NCI-H510A treated with DMSO at 0.1 percent for 48 hours (cell line): ENCODE measurements around the gene DYRK3.

ENCODE experiments used
- DNase-seq: peaks from one replicate; lab custom pipeline; 2025; lab: John Stamatoyannopoulos, UW

The DYRK3 gene

GRCh38 chr1:206661161-206661820, 26.0 kb downstream of the DYRK3 start:
- DNase-seq = no peak

DNA sequence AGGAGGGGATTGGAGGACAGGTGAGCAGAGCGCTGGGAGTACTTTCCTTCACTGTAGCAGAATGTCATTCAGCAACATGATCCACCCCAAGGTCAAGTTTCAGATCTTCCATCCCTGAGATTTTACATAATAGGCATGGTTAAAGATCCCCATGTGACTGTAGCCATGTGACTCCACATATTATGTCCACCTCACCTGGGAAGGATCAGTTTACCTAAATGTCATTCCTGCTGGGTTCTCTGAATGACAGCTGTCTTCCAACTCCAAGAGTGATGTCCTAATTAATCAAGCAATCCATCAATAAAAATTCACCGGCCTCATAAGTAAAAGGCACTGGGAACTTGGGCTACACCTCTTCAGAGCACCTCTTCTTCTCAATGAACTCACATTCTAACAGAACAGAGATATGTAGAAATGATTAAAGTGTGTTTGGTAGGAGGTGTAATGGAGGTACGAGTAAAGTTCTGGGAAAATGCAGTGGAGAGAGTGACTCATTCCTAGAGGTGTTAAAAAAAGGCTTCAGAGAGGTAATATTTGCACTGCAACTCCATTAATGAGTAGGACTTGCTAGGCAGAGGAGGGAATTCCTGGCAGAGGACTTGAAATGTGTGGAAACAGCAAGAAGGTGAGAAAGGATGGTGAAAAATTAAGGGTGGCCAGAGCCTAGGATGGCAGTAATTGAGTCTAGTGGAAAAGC, 27.2 kb downstream of the DYRK3 start:
- no peak for DNase-seq

DNA sequence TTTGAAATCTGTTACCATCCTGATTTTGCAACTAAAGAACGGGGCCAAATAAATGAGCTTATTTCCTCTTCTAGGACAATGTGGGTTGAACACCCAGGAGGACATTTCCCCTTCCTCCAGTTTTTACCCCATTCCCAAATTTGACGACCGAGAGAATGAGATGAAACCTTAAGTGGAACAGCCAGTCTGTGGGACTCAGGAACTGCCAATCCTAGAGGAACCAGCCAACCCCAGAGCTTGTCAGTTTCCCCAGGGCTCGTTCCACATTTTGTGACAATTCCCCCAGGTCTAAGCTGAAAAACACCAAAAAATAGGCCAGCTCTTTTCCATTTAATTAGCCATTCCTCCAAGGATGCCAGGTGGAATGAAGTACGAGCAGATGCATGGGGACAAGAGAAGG, 28.0 kb downstream of the DYRK3 start:
- no peak for DNase-seq

- DNase-seq = peak; percentile 69
Observed at GRCh38 chr1:206663832-206664652, 28.7 kb downstream of the DYRK3 start.

- DNase-seq = no peak
Observed at GRCh38 chr1:206664740-206665139, 29.4 kb downstream of the DYRK3 start.

- DNase-seq = no peak
Observed at GRCh38 chr1:206666031-206666561, 30.8 kb downstream of the DYRK3 start.

DNA sequence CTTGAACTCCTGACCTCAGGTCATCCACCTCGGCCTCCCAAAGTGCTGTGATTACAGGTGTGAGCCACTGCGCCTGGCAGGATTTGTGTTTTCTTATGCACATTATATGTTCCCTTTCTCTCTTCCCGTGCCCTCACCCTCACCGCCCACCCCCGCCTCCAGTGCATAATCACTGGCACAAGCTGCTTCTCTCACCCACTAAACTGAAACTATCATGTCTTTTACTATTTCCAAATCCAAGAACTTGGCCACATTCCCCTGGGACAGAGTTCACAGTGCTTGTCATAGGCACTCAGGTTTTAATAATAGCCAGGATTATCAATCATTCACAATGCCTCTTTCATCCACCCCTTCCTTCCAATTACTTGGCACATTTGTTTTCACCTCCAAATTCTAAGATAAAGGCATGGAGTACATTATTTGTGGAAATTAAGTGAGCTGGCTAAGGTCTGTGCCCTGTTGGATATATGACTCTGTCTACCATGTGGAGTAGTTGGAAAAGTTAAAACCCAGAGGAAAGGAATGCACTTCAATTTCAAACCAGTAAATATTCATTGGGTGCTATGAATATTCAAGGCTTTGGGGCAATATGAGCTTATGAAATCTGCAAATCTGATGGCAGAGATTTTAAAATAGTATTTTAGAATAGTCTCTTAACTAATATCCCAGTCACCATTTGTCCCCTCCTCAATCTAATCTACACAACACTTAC, 31.8 kb downstream of the DYRK3 start:
- DNase-seq = no peak

DNA sequence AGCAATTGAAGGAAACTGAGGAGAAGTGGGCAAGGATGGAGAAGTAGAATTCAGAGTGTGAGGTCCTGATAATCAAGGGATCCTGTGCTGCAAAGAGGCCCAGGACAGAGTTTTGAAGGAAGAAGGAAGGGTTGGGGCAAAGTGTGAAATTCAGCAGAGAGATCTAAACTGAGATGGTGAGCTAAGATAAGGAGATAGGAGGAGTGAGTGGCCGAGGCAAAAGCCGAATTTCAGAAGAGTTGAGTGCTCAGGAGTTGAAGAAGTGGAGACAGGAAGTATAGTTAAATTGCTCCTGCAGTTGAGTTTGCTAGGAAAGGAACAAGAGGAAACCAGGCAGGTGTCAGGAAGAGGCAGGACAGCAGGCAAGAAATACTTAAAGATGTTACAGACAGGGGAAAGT, 33.0 kb downstream of the DYRK3 start:
- no peak for DNase-seq

DNA sequence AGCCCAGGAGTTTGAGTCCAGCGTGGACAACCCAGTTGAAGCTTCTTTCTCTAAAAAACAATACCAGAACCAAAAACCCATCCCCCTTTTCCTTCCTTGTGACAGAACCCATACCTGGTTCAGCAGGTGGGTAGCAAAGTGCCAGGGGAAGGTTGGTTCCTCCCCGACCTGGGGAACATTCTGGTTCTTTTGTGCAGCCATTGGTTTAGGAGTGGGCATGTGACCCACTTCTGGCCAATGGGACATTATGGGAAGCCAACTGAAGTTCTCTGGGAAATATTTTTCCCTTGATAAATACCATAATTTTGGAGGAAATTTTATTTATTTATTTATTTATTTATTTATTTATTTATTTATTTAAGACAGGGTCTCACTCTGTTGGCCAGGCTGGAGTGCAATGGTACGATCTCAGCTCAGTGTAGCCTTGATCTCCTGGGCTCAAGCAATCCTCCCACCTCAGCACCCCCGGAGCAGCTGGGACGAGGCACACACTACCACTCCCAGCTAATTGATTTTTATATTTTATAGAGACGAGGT, 33.6 kb downstream of the DYRK3 start:
- DNase-seq = no peak

DNA sequence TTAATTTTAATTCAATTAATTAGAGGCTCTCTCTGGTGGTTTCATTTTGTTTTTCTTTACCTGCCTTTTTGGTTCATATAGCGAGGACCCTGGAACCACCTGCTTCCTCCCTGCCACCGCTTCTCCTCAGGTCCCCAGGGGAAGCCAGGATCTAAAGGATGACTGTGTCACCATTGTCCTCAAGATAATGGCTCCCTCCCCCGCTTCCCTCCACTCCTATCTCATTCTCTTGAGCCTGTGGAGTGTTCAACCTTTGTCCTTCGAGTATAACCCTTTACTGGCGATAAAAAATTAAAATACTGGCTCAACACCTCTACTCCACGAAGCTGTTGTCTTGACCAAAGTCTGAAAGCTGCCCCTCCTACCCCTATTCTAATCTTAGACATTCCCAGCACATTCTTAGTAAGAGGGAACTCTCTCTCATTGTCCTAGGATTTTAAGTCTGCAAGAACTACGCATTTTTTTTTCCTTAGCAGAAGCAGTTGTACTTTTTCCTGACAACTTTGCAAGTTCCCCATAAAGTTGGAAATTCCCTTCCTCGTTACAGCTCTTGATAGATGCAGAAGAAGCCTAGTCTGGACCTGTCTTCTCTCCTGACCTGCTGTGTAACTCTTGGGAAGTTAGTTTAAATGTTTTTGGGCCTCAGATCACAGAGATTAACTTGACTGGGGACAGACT, 36.8 kb downstream of the DYRK3 start:
- no peak for DNase-seq

GRCh38 chr1:206672844-206673758, 37.8 kb downstream of the DYRK3 start:
- DNase-seq = no peak

GRCh38 chr1:206674236-206674635, 38.9 kb downstream of the DYRK3 start:
- no peak for DNase-seq

GRCh38 chr1:206674745-206675175, 39.4 kb downstream of the DYRK3 start:
- DNase-seq = no peak

DNA sequence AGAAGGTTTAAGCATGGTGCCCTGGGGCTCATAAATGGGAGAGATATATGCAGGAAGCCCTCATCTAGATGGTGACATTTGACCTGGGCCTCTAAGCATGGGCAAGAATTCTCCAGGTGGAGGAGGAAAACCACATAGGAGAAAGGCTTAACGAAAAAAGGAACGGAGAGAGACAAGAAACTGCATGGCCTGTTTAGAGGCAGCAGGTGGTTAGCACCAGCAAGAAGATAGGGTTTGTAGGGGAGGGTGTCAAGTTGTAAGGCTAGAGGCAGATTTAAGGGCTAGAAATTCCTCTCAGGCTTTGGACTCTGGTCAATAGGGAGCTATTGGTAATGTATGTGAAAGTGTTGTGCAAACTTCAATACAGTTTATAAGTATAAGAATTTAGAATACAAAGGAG, 41.2 kb downstream of the DYRK3 start:
- DNase-seq = no peak

DNA sequence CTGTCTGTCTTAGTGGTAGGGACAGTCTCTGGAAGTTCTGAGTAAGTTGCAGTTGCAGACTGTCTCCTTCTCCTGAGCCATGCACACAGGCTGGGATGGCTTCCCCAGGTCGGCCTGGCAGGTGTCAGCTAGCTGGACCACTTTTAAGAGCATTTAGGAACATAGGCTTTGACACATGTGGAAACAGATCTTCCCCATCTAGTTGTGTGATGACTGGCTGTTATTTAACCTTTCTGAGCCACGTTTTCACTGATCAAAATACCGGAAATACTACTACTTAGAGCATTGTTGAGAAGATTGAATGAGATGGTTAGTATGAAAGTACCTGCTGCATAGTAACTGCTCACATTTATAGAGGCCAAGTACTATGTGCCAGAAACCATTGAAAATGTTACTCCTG, 43.2 kb downstream of the DYRK3 start:
- no peak for DNase-seq

DNA sequence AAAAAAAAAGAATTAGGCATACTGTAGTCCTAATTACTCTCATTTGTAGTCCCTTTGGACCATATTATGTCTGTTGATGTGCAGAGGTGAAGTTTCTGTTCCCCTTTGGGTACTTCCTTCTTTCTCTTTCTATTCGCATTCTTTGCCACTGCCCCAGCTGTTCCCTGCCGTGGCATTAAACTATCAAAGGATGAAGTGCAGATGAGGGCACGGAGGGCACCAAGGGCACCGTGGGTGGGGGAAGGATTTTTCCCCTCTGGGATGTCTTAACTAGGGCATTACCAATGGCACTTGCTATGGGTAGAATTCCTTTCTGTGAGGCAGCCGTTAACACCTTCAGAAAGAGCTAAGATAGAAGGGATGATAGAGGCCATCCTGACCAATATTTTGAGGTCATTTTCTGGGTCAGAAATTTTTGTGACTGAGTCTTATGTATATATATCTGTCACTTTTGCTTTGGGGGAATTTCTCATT, 44.4 kb downstream of the DYRK3 start:
- no peak for DNase-seq

- no peak for DNase-seq
Observed at GRCh38 chr1:206680279-206680678, 44.9 kb downstream of the DYRK3 start.

GRCh38 chr1:206681359-206681758, 46.0 kb downstream of the DYRK3 start:
- no peak for DNase-seq

GRCh38 chr1:206682111-206682510, 46.8 kb downstream of the DYRK3 start:
- no peak for DNase-seq

DNA sequence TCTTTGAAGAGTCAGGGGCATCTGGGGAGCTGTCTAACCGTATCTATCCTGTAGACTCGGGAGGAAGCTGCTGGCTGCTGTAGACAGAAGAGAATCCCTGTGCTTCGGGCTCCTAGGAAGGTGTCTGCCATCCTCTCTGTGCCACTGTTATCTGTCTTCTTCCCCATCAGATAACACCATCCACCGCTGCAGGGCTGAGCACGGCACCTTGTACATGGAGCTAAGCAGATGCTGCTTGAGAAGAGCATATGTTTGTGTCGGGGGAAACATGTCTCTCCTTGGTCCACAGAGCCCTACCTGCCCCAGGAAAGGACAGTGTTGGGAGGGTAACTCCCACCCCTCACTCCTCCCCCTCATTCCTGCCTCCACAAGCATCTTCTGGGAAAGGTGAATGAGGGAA, 48.0 kb downstream of the DYRK3 start:
- no peak for DNase-seq
